GM23338 (cell line): ENCODE data around the gene PTPN13. TPM values are rescaled to one million over a fixed set of nuclear protein-coding genes. Genes with fewer than 3 reads are reported as not detected.

Experiments
- ATAC-seq: fragments of 200-7000 bp; cut with Tn5 transposase; 3 replicates; pipeline ENCODE4 v1.9.1; 2020
- DNase-seq: peaks from one replicate; pipeline ENCODE4 v3.0.0-alpha.2; 2015; ENCODE audit warnings: low spot score
- H2AFZ ChIP-seq: fragments of 200-600 bp; sonication (generic); 2 replicates; pipeline ENCODE4 v1.8.0; 2016; ENCODE audit warnings: antibody characterized with exemption, mild to moderate bottlenecking, moderate library complexity
- H3F3A ChIP-seq: fragments of 200-600 bp; sonication (generic); replicated peaks from 2 replicates; pipeline ENCODE4 v1.8.0; 2017; ENCODE audit warnings: antibody characterized with exemption, mixed run types, low read depth
- H3K27ac ChIP-seq: fragments of 200-600 bp; sonication (generic); 2 replicates; pipeline ENCODE4 v1.6.1; 2016; ENCODE audit warnings: low read depth
- H3K27me3 ChIP-seq: fragments of 200-600 bp; sonication (generic); 2 replicates; pipeline ENCODE4 v1.8.0; 2016; ENCODE audit warnings: mild to moderate bottlenecking, mixed run types, moderate library complexity; ENCODE audit not compliant: insufficient read depth
- H3K36me3 ChIP-seq: fragments of 200-600 bp; sonication (generic); 2 replicates; pipeline ENCODE4 v1.8.0; 2016; ENCODE audit warnings: mild to moderate bottlenecking; ENCODE audit not compliant: insufficient read depth
- H3K4me1 ChIP-seq: fragments of 200-600 bp; sonication (generic); 2 replicates; pipeline ENCODE4 v1.8.0; 2016; ENCODE audit warnings: mild to moderate bottlenecking, moderate library complexity; ENCODE audit not compliant: insufficient read depth
- H3K4me2 ChIP-seq: fragments of 200-600 bp; sonication (generic); 2 replicates; pipeline ENCODE4 v1.7.1; 2017; ENCODE audit warnings: mixed run types
- H3K4me3 ChIP-seq: fragments of 200-600 bp; sonication (generic); 2 replicates; pipeline ENCODE4 v1.6.1; 2016; ENCODE audit warnings: mixed run types
- H3K79me2 ChIP-seq: fragments of 200-600 bp; sonication (generic); replicated peaks from 2 replicates; pipeline ENCODE4 v1.8.0; 2017; ENCODE audit warnings: mild to moderate bottlenecking; ENCODE audit not compliant: insufficient read depth
- H3K9me2 ChIP-seq: fragments of 200-600 bp; sonication (generic); 2 replicates; pipeline ENCODE4 v1.8.0; 2017; ENCODE audit not compliant: insufficient read depth
- H4K20me1 ChIP-seq: fragments of 200-600 bp; sonication (generic); replicated peaks from 2 replicates; pipeline ENCODE4 v1.8.0; 2017; ENCODE audit warnings: mild to moderate bottlenecking; ENCODE audit not compliant: insufficient read depth
- H3K27ac Mint-ChIP-seq: 2 replicates; pipeline ENCODE4 v1.8.0; 2020; ENCODE audit warnings: inconsistent platforms, mild to moderate bottlenecking, moderate library complexity, mixed read lengths
- H3K27me3 Mint-ChIP-seq: 3 replicates; pipeline ENCODE4 v1.8.0; 2022; ENCODE audit warnings: low read depth, mild to moderate bottlenecking, moderate library complexity, mixed read lengths, inconsistent platforms; ENCODE audit not compliant: insufficient read depth, poor library complexity
- H3K36me3 Mint-ChIP-seq: 3 replicates; pipeline ENCODE4 v1.8.0; 2021; ENCODE audit warnings: low read depth, mild to moderate bottlenecking, inconsistent platforms, moderate library complexity, mixed read lengths
- H3K4me1 Mint-ChIP-seq: 3 replicates; pipeline ENCODE4 v1.8.0; 2020; ENCODE audit warnings: mild to moderate bottlenecking, inconsistent platforms, mixed read lengths
- H3K4me3 Mint-ChIP-seq: 3 replicates; pipeline ENCODE4 v1.8.0; 2021; ENCODE audit warnings: moderate library complexity, mild to moderate bottlenecking, inconsistent platforms, mixed read lengths
- H3K9me3 Mint-ChIP-seq: 3 replicates; pipeline ENCODE4 v1.8.0; 2020; ENCODE audit warnings: moderate library complexity, mild to moderate bottlenecking, inconsistent platforms, mixed read lengths
- CTCF ChIP-seq, 2 experiments: fragments of 200-600 bp in 1 of 2; sonication (generic) in 1 of 2; conservative IDR thresholded peaks; 2 replicates each; pipeline versions ENCODE4 v1.5.1 to v1.6.1; 2016 to 2017; ENCODE audit warnings: antibody characterized with exemption in 2 of 2, low read depth in 2 of 2, mild to moderate bottlenecking in 2 of 2, moderate library complexity in 1 of 2
- EZH2 ChIP-seq: fragments of 200-600 bp; sonication (generic); IDR thresholded peaks from one replicate; pipeline ENCODE4 v1.8.0; 2017; ENCODE audit warnings: antibody characterized with exemption, mild to moderate bottlenecking, low read depth; ENCODE audit not compliant: unreplicated experiment
- EZH2phosphoT487 ChIP-seq: fragments of 200-600 bp; sonication (generic); IDR thresholded peaks from one replicate; pipeline ENCODE4 v1.8.1; 2018; ENCODE audit warnings: antibody characterized with exemption; ENCODE audit not compliant: unreplicated experiment
- JUNB ChIP-seq: IDR thresholded peaks from one replicate; pipeline ENCODE4 v1.6.1; 2016; ENCODE audit warnings: antibody characterized with exemption; ENCODE audit not compliant: unreplicated experiment
- NANOG ChIP-seq: IDR thresholded peaks from 2 replicates; pipeline ENCODE4 v1.6.1; 2016; ENCODE audit warnings: antibody characterized with exemption, borderline replicate concordance
- STAT1 ChIP-seq: IDR thresholded peaks from one replicate; pipeline ENCODE4 v1.6.1; 2016; ENCODE audit warnings: antibody characterized with exemption; ENCODE audit not compliant: unreplicated experiment
- polyA plus RNA-seq: library from polyadenylated mRNA; unstranded; fragments of >200 nt; fragmentation: Nextera tagmentation; extraction: Ambion mirVana; gene quantifications from 2 replicates; pipeline ENCODE4 v1.2.1, GENCODE V29; 2016
- total RNA-seq: library from RNA; depleted of rRNA; stranded (reverse); fragments of >200 nt; shearing (Covaris generic); gene quantifications from 2 replicates; pipeline ENCODE4 v1.2.3, GENCODE V29; 2014
- TF ChIP-seq, protein P1 (sequence below): IDR thresholded peaks from 2 replicates; pipeline ENCODE4 v1.6.1; 2016; ENCODE audit warnings: antibody characterized with exemption
- TF ChIP-seq, protein P2 (sequence below): fragments of 250-450 bp; sonication (Bioruptor Pico); IDR thresholded peaks from 2 replicates; pipeline ENCODE4 v1.5.0; 2020; ENCODE audit warnings: mild to moderate bottlenecking, moderate library complexity

Gene PTPN13
- total and polyA plus RNA-seq, 2 experiments from 2014 or later = 12.6 to 49.9 TPM

DNA sequence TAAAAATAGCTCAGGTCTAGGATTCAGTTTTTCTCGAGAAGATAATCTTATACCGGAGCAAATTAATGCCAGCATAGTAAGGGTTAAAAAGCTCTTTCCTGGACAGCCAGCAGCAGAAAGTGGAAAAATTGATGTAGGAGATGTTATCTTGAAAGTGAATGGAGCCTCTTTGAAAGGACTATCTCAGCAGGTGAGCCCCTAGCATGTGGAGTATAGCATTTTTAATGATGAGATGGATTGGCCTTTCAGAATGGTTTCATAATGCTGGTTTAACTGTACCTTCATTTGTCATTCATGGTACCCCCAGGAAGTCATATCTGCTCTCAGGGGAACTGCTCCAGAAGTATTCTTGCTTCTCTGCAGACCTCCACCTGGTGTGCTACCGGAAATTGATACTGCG is 175.7 kb downstream of the PTPN13 start (continued):
- TF ChIP-seq EZH2 = no peak
- no peak for TF ChIP-seq JUNB
- TF ChIP-seq, protein P1, sequence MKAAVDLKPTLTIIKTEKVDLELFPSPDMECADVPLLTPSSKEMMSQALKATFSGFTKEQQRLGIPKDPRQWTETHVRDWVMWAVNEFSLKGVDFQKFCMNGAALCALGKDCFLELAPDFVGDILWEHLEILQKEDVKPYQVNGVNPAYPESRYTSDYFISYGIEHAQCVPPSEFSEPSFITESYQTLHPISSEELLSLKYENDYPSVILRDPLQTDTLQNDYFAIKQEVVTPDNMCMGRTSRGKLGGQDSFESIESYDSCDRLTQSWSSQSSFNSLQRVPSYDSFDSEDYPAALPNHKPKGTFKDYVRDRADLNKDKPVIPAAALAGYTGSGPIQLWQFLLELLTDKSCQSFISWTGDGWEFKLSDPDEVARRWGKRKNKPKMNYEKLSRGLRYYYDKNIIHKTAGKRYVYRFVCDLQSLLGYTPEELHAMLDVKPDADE = no peak

- Histone ChIP-seq H3K4me2 (no peak overlapping the region), H3K9me2 (no peaks in the 10 kb centered on the region), H3K4me1 (peaks cover 6% of the 10 kb centered on the region; the same call in 1 of the 2 replicates), H3F3A (no peaks in the 10 kb centered on the region), H4K20me1 (no peaks in the 10 kb centered on the region), H3K36me3 (peaks cover 14% of the 10 kb centered on the region; the same call in 1 of the 2 replicates), H3K27ac (no peak overlapping the region), H3K4me3 (no peak overlapping the region), H3K79me2 (no peaks in the 10 kb centered on the region), H3K27me3 (no peaks in the 10 kb centered on the region), H2AFZ (no peak overlapping the region)
- no peak overlapping the region for H3K4me3 Mint-ChIP-seq
- H3K36me3 Mint-ChIP-seq = peaks cover 48% of the 10 kb centered on the region
- no peaks in the 10 kb centered on the region for H3K9me3 Mint-ChIP-seq
- no peaks in the 10 kb centered on the region for H3K27me3 Mint-ChIP-seq
- ATAC-seq (no peak), DNase-seq (no peak)
- H3K4me1 Mint-ChIP-seq = peaks cover 3% of the 10 kb centered on the region; the same call in 1 of the 3 replicates
- TF ChIP-seq STAT1 = no peak
- no peak for TF ChIP-seq NANOG
- no peak for TF ChIP-seq EZH2phosphoT487
- no peak for TF ChIP-seq JUNB
- TF ChIP-seq, protein P2, sequence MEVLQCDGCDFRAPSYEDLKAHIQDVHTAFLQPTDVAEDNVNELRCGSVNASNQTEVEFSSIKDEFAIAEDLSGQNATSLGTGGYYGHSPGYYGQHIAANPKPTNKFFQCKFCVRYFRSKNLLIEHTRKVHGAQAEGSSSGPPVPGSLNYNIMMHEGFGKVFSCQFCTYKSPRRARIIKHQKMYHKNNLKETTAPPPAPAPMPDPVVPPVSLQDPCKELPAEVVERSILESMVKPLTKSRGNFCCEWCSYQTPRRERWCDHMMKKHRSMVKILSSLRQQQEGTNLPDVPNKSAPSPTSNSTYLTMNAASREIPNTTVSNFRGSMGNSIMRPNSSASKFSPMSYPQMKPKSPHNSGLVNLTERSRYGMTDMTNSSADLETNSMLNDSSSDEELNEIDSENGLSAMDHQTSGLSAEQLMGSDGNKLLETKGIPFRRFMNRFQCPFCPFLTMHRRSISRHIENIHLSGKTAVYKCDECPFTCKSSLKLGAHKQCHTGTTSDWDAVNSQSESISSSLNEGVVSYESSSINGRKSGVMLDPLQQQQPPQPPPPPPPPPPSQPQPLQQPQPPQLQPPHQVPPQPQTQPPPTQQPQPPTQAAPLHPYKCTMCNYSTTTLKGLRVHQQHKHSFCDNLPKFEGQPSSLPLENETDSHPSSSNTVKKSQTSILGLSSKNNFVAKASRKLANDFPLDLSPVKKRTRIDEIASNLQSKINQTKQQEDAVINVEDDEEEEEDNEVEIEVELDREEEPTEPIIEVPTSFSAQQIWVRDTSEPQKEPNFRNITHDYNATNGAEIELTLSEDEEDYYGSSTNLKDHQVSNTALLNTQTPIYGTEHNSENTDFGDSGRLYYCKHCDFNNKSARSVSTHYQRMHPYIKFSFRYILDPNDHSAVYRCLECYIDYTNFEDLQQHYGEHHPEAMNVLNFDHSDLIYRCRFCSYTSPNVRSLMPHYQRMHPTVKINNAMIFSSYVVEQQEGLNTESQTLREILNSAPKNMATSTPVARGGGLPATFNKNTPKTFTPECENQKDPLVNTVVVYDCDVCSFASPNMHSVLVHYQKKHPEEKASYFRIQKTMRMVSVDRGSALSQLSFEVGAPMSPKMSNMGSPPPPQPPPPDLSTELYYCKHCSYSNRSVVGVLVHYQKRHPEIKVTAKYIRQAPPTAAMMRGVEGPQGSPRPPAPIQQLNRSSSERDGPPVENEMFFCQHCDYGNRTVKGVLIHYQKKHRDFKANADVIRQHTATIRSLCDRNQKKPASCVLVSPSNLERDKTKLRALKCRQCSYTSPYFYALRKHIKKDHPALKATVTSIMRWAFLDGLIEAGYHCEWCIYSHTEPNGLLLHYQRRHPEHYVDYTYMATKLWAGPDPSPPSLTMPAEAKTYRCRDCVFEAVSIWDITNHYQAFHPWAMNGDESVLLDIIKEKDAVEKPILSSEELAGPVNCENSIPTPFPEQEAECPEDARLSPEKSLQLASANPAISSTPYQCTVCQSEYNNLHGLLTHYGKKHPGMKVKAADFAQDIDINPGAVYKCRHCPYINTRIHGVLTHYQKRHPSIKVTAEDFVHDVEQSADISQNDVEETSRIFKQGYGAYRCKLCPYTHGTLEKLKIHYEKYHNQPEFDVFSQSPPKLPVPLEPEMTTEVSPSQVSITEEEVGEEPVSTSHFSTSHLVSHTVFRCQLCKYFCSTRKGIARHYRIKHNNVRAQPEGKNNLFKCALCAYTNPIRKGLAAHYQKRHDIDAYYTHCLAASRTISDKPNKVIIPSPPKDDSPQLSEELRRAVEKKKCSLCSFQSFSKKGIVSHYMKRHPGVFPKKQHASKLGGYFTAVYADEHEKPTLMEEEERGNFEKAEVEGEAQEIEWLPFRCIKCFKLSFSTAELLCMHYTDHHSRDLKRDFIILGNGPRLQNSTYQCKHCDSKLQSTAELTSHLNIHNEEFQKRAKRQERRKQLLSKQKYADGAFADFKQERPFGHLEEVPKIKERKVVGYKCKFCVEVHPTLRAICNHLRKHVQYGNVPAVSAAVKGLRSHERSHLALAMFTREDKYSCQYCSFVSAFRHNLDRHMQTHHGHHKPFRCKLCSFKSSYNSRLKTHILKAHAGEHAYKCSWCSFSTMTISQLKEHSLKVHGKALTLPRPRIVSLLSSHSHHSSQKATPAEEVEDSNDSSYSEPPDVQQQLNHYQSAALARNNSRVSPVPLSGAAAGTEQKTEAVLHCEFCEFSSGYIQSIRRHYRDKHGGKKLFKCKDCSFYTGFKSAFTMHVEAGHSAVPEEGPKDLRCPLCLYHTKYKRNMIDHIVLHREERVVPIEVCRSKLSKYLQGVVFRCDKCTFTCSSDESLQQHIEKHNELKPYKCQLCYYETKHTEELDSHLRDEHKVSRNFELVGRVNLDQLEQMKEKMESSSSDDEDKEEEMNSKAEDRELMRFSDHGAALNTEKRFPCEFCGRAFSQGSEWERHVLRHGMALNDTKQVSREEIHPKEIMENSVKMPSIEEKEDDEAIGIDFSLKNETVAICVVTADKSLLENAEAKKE (CRISPR knock-in tag) = no peak
- TF ChIP-seq CTCF (conservative IDR thresholded peaks at IDR 0.05; ENCODE audit: low read depth in 2 of 2) = no peak
- H3K27ac Mint-ChIP-seq = no peak overlapping the region
Observed at GRCh38 chr4:86771141-86771540, 177.0 kb downstream of the PTPN13 start.
